Activated CD8-positive, alpha-beta T cell treated with anti-CD3 and anti-CD28 coated beads for 36 hours (primary cell): Measurements from ENCODE around the gene CFAP20. TPM values are rescaled to one million over a fixed set of nuclear protein-coding genes. Genes with fewer than 3 reads are reported as not detected.
"Not testable (repeated sequence)": the region's sequence is repeated elsewhere in the genome, so short reads cannot be mapped to it uniquely, and the experiment has no call there.

Experiments
- ATAC-seq: fragments of 200-7000 bp; cut with Tn5 transposase; one replicate; pipeline ENCODE4 v1.10.0; 2021; ENCODE audit warnings: mild to moderate bottlenecking, moderate library complexity
- CTCF ChIA-PET: fragments of 350-600 bp; sonication (Branson Sonifier 250); formaldehyde crosslinking; loops from one replicate; lab custom pipeline; 2021; ENCODE audit warnings: antibody characterized with exemption; lab: Charles Lee
- POLR2A ChIA-PET: fragments of 350-600 bp; sonication (Branson Sonifier 250); formaldehyde crosslinking; loops from one replicate; lab custom pipeline; 2021; ENCODE audit warnings: antibody characterized with exemption; lab: Charles Lee
- DNase-seq: peaks from one replicate; pipeline ENCODE4 v3.0.0-alpha.2; 2020
- H3K27ac Mint-ChIP-seq: one replicate; pipeline ENCODE4 v1.8.0; 2021; ENCODE audit warnings: mild to moderate bottlenecking, mixed read lengths
- H3K27me3 Mint-ChIP-seq: one replicate; pipeline ENCODE4 v1.8.0; 2021; ENCODE audit warnings: mixed read lengths
- H3K36me3 Mint-ChIP-seq: one replicate; pipeline ENCODE4 v1.8.0; 2021; ENCODE audit warnings: low read depth, mixed read lengths
- H3K4me1 Mint-ChIP-seq: one replicate; pipeline ENCODE4 v1.8.0; 2021; ENCODE audit warnings: low read depth, mixed read lengths
- H3K4me3 Mint-ChIP-seq: one replicate; pipeline ENCODE4 v1.8.0; 2021; ENCODE audit warnings: mild to moderate bottlenecking, moderate library complexity, mixed read lengths
- H3K9me3 Mint-ChIP-seq: one replicate; pipeline ENCODE4 v1.8.0; 2021; ENCODE audit warnings: mixed read lengths
- intact Hi-C: fragments of 100-400 bp; cut with micrococcal nuclease; formaldehyde crosslinking; loops from one replicate; pipeline ENCODE4 v1.10.0; 2022
- total RNA-seq, 2 experiments: library from RNA; stranded (reverse); gene quantifications; one replicate each; pipeline ENCODE4 v1.2.3, GENCODE V29; 2021
- TF ChIP-seq, protein P1 (sequence below): fragments of 200-600 bp; IDR thresholded peaks from one replicate; pipeline ENCODE4 v1.8.0; 2022; ENCODE audit warnings: antibody characterized with exemption, mild to moderate bottlenecking

CFAP20 gene
- total RNA-seq, 2 experiments from 2014 or later: 36.5 to 40.4 TPM

DNA sequence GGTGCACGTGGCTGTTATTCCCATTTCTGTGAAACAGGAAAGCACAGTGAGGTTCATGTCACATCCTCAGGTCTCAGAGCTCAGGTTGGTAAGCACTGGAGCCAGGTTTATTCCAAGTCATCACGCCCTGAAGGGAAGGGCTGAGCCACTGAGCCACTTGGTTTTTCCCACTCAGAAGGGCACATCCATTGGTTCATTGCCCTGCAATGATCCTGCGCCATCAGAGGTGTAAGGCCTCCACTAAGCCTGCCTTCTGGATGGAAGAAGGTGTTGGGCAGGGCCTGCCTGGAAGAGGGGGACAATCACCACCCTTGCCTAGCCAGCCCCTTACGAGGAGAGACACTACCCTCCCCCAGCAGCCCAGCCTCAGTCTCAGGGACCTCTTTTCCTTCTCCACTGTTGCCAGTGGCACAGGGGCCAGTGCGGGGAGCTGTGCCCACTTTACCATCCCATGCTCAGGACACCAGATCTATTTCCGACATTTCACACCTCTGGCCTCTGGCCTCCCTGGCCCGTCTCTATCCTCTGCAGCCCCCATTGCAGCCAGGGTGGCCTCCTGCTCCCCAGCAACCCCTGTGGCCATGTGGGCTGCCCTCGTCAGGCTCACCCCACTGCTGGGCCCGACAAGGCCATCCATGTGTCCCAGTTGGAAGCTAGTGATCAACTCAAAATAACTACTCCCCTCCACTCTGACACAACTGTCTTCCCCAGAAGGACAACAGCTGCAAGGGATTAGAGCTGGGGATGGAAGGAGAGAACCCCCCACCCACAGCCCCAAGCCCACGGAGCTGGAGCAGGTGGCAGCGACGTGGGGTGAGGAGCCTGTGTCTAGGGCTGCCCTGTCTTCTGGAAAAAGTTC lies 29.9 kb downstream of the CFAP20 start:
- Mint-ChIP-seq H3K36me3 (no peaks in the 10 kb centered on the region), H3K9me3 (no peaks in the 10 kb centered on the region), H3K27me3 (peaks cover 2% of the 10 kb centered on the region), H3K4me1 (no peaks in the 10 kb centered on the region), H3K4me3 (no peak overlapping the region), H3K27ac (no peak overlapping the region)
- intact Hi-C loops: no loop called here
- ChIA-PET CTCF (interaction anchor here (0.7 to 3.6 kb wide), 3 partner anchors 9 to 95 kb away, joined by 3 to 30 read pairs (median 21); no protein-coding TSS in a partner anchor), POLR2A (interaction anchor here (0.6 kb wide), 1 partner anchor 11 kb away, joined by 3 read pairs; no protein-coding TSS in a partner anchor)
- TF ChIP-seq, protein P1, sequence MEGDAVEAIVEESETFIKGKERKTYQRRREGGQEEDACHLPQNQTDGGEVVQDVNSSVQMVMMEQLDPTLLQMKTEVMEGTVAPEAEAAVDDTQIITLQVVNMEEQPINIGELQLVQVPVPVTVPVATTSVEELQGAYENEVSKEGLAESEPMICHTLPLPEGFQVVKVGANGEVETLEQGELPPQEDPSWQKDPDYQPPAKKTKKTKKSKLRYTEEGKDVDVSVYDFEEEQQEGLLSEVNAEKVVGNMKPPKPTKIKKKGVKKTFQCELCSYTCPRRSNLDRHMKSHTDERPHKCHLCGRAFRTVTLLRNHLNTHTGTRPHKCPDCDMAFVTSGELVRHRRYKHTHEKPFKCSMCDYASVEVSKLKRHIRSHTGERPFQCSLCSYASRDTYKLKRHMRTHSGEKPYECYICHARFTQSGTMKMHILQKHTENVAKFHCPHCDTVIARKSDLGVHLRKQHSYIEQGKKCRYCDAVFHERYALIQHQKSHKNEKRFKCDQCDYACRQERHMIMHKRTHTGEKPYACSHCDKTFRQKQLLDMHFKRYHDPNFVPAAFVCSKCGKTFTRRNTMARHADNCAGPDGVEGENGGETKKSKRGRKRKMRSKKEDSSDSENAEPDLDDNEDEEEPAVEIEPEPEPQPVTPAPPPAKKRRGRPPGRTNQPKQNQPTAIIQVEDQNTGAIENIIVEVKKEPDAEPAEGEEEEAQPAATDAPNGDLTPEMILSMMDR: no peak
- no peak for DNase-seq
- ATAC-seq: no peak

GRCh38 chr16:58098207-58099096 lies 30.7 kb downstream of the CFAP20 start:
- ATAC-seq (no peak), DNase-seq (no peak)
- Mint-ChIP-seq H3K9me3 (no peaks in the 10 kb centered on the region), H3K4me1 (no peaks in the 10 kb centered on the region), H3K36me3 (no peaks in the 10 kb centered on the region), H3K27ac (no peak overlapping the region), H3K4me3 (no peak overlapping the region), H3K27me3 (peaks cover 2% of the 10 kb centered on the region)
- CTCF ChIA-PET: interaction anchor here (0.9 to 3.6 kb wide), 13 partner anchors 10 to 208 kb away, joined by 3 to 30 read pairs (median 5); partner anchors contain the start of gene MMP15
- TF ChIP-seq, protein P1: no peak
- intact Hi-C loops: no loop called here
- POLR2A ChIA-PET: no interaction called here

DNA sequence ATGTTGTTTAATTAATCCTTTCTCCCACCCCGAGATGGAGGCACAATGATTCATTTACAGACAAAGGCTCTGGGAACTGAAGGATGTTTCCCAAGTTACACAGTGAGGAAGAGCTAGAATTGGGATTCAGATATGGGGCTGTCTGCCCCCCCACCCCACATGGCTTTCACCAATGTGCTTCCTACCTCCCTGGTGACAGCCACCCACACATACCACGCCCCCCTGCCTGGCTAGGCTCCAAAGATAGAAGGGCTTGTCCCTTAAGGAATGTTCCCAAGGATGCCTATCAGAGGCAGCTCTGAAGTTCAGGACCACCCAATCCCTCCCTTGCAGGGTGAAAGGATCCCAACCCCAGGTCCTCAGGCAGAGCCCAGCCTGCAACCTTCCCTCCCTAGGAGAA lies 32.9 kb downstream of the CFAP20 start:
- H3K27me3 Mint-ChIP-seq: peaks cover 2% of the 10 kb centered on the region
- TF ChIP-seq, protein P1: no peak
- no peaks in the 10 kb centered on the region for H3K9me3 Mint-ChIP-seq
- intact Hi-C loops: no loop called here
- H3K36me3 Mint-ChIP-seq: no peaks in the 10 kb centered on the region
- POLR2A ChIA-PET: no interaction called here
- no peak overlapping the region for H3K27ac Mint-ChIP-seq
- H3K4me3 Mint-ChIP-seq: no peak overlapping the region
- DNase-seq (no peak), ATAC-seq (no peak)
- CTCF ChIA-PET: interaction anchor here (0.7 to 3.6 kb wide), 7 partner anchors 12 to 224 kb away, joined by 3 to 30 read pairs (median 8); partner anchors contain the start of gene CFAP20
- no peaks in the 10 kb centered on the region for H3K4me1 Mint-ChIP-seq

- H3K36me3 Mint-ChIP-seq, H3K4me1 Mint-ChIP-seq, H3K4me3 Mint-ChIP-seq, intact Hi-C loops, POLR2A ChIA-PET, ATAC-seq, H3K27me3 Mint-ChIP-seq, H3K27ac Mint-ChIP-seq, H3K9me3 Mint-ChIP-seq, DNase-seq: not testable (repeated sequence)
- CTCF ChIA-PET: interaction anchor here (0.7 to 3.6 kb wide), 4 partner anchors 12 to 1695 kb away, joined by 3 to 30 read pairs (median 17); no protein-coding TSS in a partner anchor
Measured at GRCh38 chr16:58095575-58095960, 33.6 kb downstream of the CFAP20 start.
